Measurements from ENCODE around the gene ABTB2. TPM values are rescaled to one million over a fixed set of nuclear protein-coding genes. Genes with fewer than 3 reads are reported as not detected.

Gene ABTB2
- total RNA-seq, 2 donors from 2014 or later = 2.1 to 4.3 TPM

- Histone ChIP-seq H3K27ac (no peak overlapping the region), H3K27me3 (no peaks in the 10 kb centered on the region), H3K9me3 (no peaks in the 10 kb centered on the region), H3K4me3 (no peak overlapping the region), H3K4me1 (no peaks in the 10 kb centered on the region), H3K36me3 (replicated peaks in 1 of 2; ENCODE audit: insufficient read depth in 1 of 2, low read depth in 2 of 2) (no peaks in the 10 kb centered on the region)
- 70 to 76% methylated on average over 3 of the region's 3 CpGs for WGBS, 2 donors
- ATAC-seq (no peak), DNase-seq (no peak)
- intact Hi-C loops (cut with DNase I) = loop anchor here (10.0 kb wide), 1 partner anchor 369 kb away; no protein-coding TSS in a partner anchor
- TF ChIP-seq POLR2A (IDR thresholded peaks at IDR 0.05) = no peak
- no peak for TF ChIP-seq CTCF (IDR thresholded peaks at IDR 0.05)
Observed at GRCh38 chr11:34364102-34364501, 6.3 kb upstream of the ABTB2 start.

- no peak for ATAC-seq
- H3K4me1 ChIP-seq = peaks cover 5% of the 10 kb centered on the region
Observed at GRCh38 chr11:34363363-34364084, 5.7 kb upstream of the ABTB2 start.

GRCh38 chr11:34360046-34360445 lies 2.2 kb upstream of the ABTB2 start:
- intact Hi-C loops (cut with DNase I) = loop anchor here (10.0 kb wide), 1 partner anchor 365 kb away; no protein-coding TSS in a partner anchor

More at GRCh38 chr11:34363363-34364084, 5.7 kb upstream of the ABTB2 start:
- no peak for TF ChIP-seq CTCF (IDR thresholded peaks at IDR 0.05)
- no peak for TF ChIP-seq POLR2A (IDR thresholded peaks at IDR 0.05)
- no peaks in the 10 kb centered on the region for H3K9me3 ChIP-seq
- intact Hi-C loops (cut with DNase I) = loop anchor here (2.0 to 10.0 kb wide), 2 partner anchors 193 to 369 kb away; no protein-coding TSS in a partner anchor
- DNase-seq = no peak
- H3K27me3 ChIP-seq = no peaks in the 10 kb centered on the region
- H3K4me3 ChIP-seq = no peak overlapping the region
- 64 to 80% methylated on average over 8 of the region's 8 CpGs for WGBS, 2 donors
- H3K36me3 ChIP-seq (replicated peaks in 1 of 2; ENCODE audit: insufficient read depth in 1 of 2, low read depth in 2 of 2) = no peaks in the 10 kb centered on the region
- H3K27ac ChIP-seq = no peak overlapping the region

DNA sequence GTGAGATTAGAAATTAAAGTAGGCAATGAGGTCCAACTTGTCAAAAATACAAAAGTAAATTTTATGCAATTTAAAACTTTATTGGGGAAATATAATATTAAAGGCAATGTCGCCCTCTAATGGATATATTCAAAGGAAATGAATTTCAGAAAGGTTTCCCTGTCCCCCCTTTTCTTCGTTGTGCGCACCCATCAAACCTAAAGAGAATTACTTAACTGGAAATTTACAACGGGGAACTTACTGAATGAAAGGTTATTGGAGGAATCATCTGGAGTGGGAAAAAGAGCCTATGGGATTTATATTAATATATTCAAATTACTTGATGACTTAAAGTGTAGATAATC lies 1.7 kb upstream of the ABTB2 start:
- WGBS, 2 donors = 0 to 1% methylated on average over 4 of the region's 4 CpGs
- peak in 3 of 7 experiments; percentile 7 to 58 (median 46) for TF ChIP-seq CTCF (IDR thresholded peaks at IDR 0.05)
- TF ChIP-seq POLR2A (IDR thresholded peaks at IDR 0.05) = no peak
- no peaks in the 10 kb centered on the region for H3K9me3 ChIP-seq
- H3K27me3 ChIP-seq = no peaks in the 10 kb centered on the region
- intact Hi-C loops (cut with DNase I) = no loop called here
- H3K4me1 ChIP-seq = peaks cover 31% of the 10 kb centered on the region
- ATAC-seq = no peak
- DNase-seq = peak in 1 of 4 donors; percentile 33
- no peaks in the 10 kb centered on the region for H3K36me3 ChIP-seq (replicated peaks in 1 of 2; ENCODE audit: insufficient read depth in 1 of 2, low read depth in 2 of 2)
- H3K27ac ChIP-seq = peak overlapping the region in 3 of 4 donors; percentile 80 to 88 (median 85)
- H3K4me3 ChIP-seq = no peak overlapping the region

More at GRCh38 chr11:34360046-34360445, 2.2 kb upstream of the ABTB2 start:
- H3K4me1 ChIP-seq = peaks cover 31% of the 10 kb centered on the region
- no peaks in the 10 kb centered on the region for H3K36me3 ChIP-seq (replicated peaks in 1 of 2; ENCODE audit: insufficient read depth in 1 of 2, low read depth in 2 of 2)
- H3K27me3 ChIP-seq = no peaks in the 10 kb centered on the region
- no peaks in the 10 kb centered on the region for H3K9me3 ChIP-seq
- TF ChIP-seq CTCF (IDR thresholded peaks at IDR 0.05) (no peak), POLR2A (IDR thresholded peaks at IDR 0.05) (no peak)
- DNase-seq (no peak), ATAC-seq (no peak)
- no peak overlapping the region for H3K27ac ChIP-seq
- H3K4me3 ChIP-seq = no peak overlapping the region
- WGBS, 2 donors = 2 to 7% methylated on average over 1 of the region's 1 CpG

Measured in body of pancreas (tissue), 4 donors.